ENCODE measurements around the gene RAD18.

The RAD18 gene

DNA sequence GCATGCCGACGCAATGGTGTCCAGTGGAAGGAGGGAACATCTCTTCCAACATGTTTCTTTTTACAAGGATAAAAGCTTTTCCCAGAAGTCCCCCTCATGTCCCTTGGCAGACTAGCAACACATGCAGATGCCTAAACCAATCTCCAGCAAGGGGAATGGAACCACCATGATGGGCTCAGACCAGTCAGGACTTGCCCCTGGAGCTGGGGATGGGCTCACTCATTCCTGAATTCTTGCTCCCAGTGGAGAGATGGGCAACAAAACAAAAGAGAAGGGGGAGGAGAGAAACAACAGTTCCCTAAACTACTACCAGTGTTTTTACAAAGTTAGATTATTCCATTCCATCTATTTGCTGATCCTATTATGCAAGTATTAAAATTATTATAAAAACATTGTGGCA, 117.1 kb downstream of the RAD18 start:
- TF ChIP-seq, protein P1, sequence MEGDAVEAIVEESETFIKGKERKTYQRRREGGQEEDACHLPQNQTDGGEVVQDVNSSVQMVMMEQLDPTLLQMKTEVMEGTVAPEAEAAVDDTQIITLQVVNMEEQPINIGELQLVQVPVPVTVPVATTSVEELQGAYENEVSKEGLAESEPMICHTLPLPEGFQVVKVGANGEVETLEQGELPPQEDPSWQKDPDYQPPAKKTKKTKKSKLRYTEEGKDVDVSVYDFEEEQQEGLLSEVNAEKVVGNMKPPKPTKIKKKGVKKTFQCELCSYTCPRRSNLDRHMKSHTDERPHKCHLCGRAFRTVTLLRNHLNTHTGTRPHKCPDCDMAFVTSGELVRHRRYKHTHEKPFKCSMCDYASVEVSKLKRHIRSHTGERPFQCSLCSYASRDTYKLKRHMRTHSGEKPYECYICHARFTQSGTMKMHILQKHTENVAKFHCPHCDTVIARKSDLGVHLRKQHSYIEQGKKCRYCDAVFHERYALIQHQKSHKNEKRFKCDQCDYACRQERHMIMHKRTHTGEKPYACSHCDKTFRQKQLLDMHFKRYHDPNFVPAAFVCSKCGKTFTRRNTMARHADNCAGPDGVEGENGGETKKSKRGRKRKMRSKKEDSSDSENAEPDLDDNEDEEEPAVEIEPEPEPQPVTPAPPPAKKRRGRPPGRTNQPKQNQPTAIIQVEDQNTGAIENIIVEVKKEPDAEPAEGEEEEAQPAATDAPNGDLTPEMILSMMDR (IDR thresholded peaks at IDR 0.05; ENCODE audit: low read depth, low read length) = no peak
- H3K4me3 ChIP-seq (ENCODE audit: low read depth, low read length) = no peak overlapping the region

DNA sequence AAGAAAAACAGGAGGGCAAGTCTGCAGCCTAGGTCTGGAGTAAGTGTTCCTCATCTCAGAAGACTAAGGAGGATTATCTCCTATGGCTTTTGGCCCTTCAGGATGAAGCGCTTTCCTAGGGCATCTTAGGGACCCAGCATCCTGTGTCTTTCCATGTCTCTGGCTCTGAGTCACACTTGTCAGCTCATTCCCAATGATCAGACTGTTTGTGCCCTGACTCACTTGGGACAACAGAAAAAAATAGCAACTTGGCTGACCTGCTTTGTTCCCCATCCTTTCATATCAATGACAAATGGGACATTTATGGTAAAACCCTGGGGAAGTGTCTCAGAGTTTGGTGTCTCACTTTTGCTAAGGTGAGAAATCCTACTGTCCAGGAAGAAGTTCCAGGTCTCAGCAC, 117.6 kb downstream of the RAD18 start:
- no peak overlapping the region for H3K4me3 ChIP-seq (ENCODE audit: low read depth, low read length)
- TF ChIP-seq, protein P1 (IDR thresholded peaks at IDR 0.05; ENCODE audit: low read depth, low read length) = no peak

DNA sequence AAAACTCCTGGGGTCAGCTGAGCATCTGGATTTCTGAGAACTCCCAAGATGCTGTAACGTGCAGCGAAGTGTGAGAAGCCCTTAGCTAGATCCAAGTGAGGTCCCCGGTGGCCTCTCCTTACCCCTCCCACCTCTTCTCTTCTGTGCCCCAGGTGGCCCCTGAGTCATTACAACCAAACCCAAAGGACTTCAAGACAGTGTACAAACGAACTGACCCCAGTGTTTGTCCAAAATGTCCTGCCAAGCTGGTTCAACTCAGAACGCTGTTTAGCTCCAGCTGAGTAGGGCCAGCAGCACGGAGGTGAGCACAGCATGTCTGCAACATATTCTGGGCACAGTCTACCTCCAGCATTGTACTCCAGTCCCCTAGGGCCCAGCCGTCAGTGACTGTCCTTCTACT, 119.9 kb downstream of the RAD18 start:
- H3K4me3 ChIP-seq (ENCODE audit: low read depth, low read length) = no peak overlapping the region
- TF ChIP-seq, protein P1 (IDR thresholded peaks at IDR 0.05; ENCODE audit: low read depth, low read length) = no peak

DNA sequence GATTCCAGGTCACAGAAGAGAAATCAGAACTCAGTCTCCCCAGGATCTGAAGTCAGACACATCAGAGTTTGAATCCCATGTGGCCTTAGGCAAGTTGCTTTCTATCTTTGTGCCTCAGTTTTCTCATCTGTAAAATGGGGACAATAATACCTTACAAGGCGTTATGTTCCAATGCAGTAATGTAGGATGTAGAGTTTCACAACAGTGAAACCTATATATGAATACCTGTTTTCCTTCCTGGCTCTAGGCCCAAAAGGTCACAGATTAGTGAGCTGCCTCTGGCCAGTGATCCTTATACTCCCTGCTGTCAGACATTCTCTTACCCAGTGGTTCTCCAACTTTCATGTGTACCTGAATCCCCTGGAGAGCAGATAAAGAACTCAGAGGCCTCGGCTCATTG, 121.0 kb downstream of the RAD18 start:
- TF ChIP-seq, protein P1 (IDR thresholded peaks at IDR 0.05; ENCODE audit: low read depth, low read length) = no peak
- H3K4me3 ChIP-seq (ENCODE audit: low read depth, low read length) = no peak overlapping the region

DNA sequence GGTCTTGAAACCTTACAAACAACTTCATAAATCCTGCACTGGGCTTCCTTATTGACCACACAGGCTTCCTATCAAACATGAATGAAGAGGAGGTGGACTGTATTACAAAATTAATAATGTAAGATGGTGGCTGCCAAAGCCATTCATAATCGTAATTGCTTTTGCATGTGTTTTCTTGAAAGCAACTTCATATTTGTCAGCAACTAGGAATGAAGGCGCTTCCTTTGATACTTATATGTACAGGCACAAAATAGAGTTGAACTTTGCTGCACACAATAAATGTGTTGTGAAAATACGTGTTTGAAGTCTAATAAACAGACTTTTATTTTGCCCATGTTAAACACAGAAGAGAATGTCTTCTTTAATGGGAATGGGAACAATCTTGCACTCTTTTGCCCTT, 121.8 kb downstream of the RAD18 start:
- no peak overlapping the region for H3K4me3 ChIP-seq (ENCODE audit: low read depth, low read length)
- TF ChIP-seq, protein P1 (IDR thresholded peaks at IDR 0.05; ENCODE audit: low read depth, low read length) = no peak

DNA sequence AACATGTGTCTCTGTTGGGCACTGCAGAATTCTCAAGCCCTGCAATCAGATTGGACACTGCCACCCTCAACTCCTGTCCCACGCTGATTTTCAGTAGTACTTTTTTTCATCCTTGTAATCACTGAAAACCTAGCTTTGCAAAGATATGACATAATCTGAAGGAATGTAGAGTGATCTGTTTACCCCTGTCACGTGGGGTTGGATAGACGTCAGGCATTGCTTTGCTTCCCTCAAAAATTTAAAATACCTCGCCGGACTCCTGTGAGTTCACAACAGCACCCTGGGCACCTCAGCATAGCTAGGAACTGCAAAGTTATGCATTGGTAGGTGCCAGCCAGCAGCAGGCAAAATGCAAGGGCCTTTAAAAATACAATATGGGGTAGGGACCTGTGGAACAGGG, 122.7 kb downstream of the RAD18 start:
- no peak overlapping the region for H3K4me3 ChIP-seq (ENCODE audit: low read depth, low read length)
- TF ChIP-seq, protein P1 (IDR thresholded peaks at IDR 0.05; ENCODE audit: low read depth, low read length) = no peak

DNA sequence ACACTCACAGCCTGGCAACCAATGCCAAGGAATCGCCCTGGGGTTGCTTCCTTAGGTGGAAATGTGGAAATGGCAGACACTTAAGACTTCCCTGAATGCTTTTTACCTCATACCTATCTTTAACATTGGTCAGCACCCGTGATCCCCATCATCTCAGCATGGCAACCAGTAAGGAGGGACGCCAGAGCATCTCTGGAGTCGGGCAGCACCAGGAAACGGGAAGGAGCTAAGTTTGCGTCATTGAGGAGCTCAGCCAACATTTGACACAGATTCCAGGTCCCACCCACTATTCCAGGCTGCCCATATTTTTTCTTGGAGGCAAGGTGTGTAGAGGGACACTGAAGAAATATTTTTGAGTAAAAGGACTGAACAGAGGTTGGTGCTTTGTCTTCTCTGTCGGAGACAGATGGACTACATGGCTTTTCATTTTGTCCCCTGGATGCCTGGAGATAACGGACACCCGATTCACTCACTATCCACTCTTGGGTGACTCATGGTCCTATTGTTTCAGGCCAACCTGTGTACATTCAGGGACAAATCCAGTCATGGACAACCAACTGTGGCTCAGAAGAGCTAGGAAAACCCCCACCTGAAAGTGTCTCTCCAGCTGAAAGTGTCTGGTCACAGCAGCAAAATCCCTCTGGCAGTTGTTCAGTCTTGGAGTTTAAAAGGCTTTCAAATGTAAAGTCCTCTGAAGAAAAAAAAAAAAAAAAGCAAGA, 123.5 kb downstream of the RAD18 start:
- no peak overlapping the region for H3K4me3 ChIP-seq (ENCODE audit: low read depth, low read length)
- TF ChIP-seq, protein P1 (IDR thresholded peaks at IDR 0.05; ENCODE audit: low read depth, low read length) = no peak

Data from WI38 (cell line).